B cell (primary cell): Measurements from ENCODE around the gene USH1C. TPM values are rescaled to one million over a fixed set of nuclear protein-coding genes. Genes with fewer than 3 reads are reported as not detected.

Source experiments
- ATAC-seq: fragments of 200-7000 bp; cut with Tn5 transposase; one replicate; pipeline ENCODE4 v1.10.0; 2021; ENCODE audit warnings: low read depth, mild to moderate bottlenecking, moderate number of reproducible peaks, moderate library complexity
- CTCF ChIA-PET: fragments of 350-600 bp; sonication (Branson Sonifier 250); formaldehyde crosslinking; loops from one replicate; lab custom pipeline; 2021; ENCODE audit warnings: antibody characterized with exemption, inconsistent platforms; lab: Charles Lee
- POLR2A ChIA-PET: fragments of 350-600 bp; sonication (Branson Sonifier 250); formaldehyde crosslinking; loops from one replicate; lab custom pipeline; 2021; ENCODE audit warnings: antibody characterized with exemption; lab: Charles Lee
- DNase-seq: peaks from one replicate; pipeline ENCODE4 v3.0.0; 2013
- H2AFZ ChIP-seq: 2 replicates; pipeline ENCODE4 v1.6.1; 2012; ENCODE audit warnings: mild to moderate bottlenecking, low read depth, low read length; ENCODE audit not compliant: insufficient read depth, poor library complexity, severe bottlenecking
- H3K27ac ChIP-seq, 2 donors: 1 replicate in 1 of 2; 2 replicates in 1 of 2; pipeline ENCODE4 v1.5.1; 2012 to 2013; ENCODE audit warnings: low read length in 2 of 2, mild to moderate bottlenecking in 2 of 2, moderate library complexity in 1 of 2
- H3K27me3 ChIP-seq, 4 experiments: fragments of 200-600 bp in 1 of 4; sonication (generic) in 1 of 4; replicated peaks in 1 of 4; 1 replicate in 2 of 4; 2 replicates in 2 of 4; pipeline versions ENCODE4 v1.6.1 to v1.7.0; 2013 to 2016; ENCODE audit warnings: low read length in 3 of 4, mild to moderate bottlenecking in 2 of 4, mixed read lengths in 1 of 4, moderate library complexity in 1 of 4; ENCODE audit not compliant: insufficient read depth in 4 of 4, control insufficient read depth in 3 of 4; ENCODE audit errors: control extremely low read depth in 1 of 4
- H3K36me3 ChIP-seq, 2 experiments: replicated peaks in 1 of 2; 1 replicate in 1 of 2; 2 replicates in 1 of 2; pipeline versions ENCODE4 v1.6.1 to v1.7.1; 2013; ENCODE audit warnings: low read length in 1 of 2; ENCODE audit not compliant: insufficient read depth in 2 of 2, control insufficient read depth in 1 of 2; ENCODE audit errors: control extremely low read depth in 1 of 2, extremely low read depth in 1 of 2
- H3K4me1 ChIP-seq, 2 donors: fragments of 200-600 bp in 1 of 2; sonication (generic) in 1 of 2; 1 replicate in 1 of 2; 2 replicates in 1 of 2; pipeline versions ENCODE4 v1.5.1 to v1.6.1; 2013 to 2017; ENCODE audit warnings: low read length in 2 of 2; ENCODE audit not compliant: control insufficient read depth in 2 of 2, insufficient read depth in 2 of 2
- H3K4me2 ChIP-seq: replicated peaks from 2 replicates; pipeline ENCODE3; 2012; ENCODE audit warnings: mild to moderate bottlenecking, low read depth, low read length; ENCODE audit not compliant: poor library complexity, severe bottlenecking
- H3K4me3 ChIP-seq, 5 experiments: fragments of 200-600 bp in 1 of 5; sonication (generic) in 1 of 5; 1 replicate in 3 of 5; 2 replicates in 2 of 5; pipeline versions ENCODE4 v1.5.1 to v1.7.0; 2011 to 2016; ENCODE audit warnings: low read length in 4 of 5, mild to moderate bottlenecking in 4 of 5, low read depth in 2 of 5, control low read depth in 1 of 5, moderate library complexity in 1 of 5; ENCODE audit not compliant: insufficient read depth in 1 of 5; ENCODE audit errors: control extremely low read depth in 1 of 5, extremely low read depth in 1 of 5
- H3K79me2 ChIP-seq: fragments of 200-600 bp; sonication (generic); one replicate; pipeline ENCODE4 v1.6.0; 2016; ENCODE audit warnings: low read length; ENCODE audit not compliant: control insufficient read depth, insufficient read depth
- H3K9ac ChIP-seq: fragments of 200-600 bp; sonication (generic); 2 replicates; pipeline ENCODE4 v1.6.1; 2017; ENCODE audit warnings: mild to moderate bottlenecking, low read length, moderate library complexity
- H3K9me3 ChIP-seq, 3 donors: one replicate each; pipeline versions ENCODE4 v1.6.1 to v1.7.1; 2013; ENCODE audit warnings: low read length in 2 of 3; ENCODE audit not compliant: control insufficient read depth in 2 of 3, insufficient read depth in 1 of 3; ENCODE audit errors: control extremely low read depth in 1 of 3
- H4K20me1 ChIP-seq: 2 replicates; pipeline ENCODE4 v1.6.0; 2012; ENCODE audit warnings: mild to moderate bottlenecking, low read length; ENCODE audit not compliant: insufficient read depth, control insufficient read depth, poor library complexity, severe bottlenecking
- H3K27ac Mint-ChIP-seq: one replicate; pipeline ENCODE4 v1.8.0; 2021; ENCODE audit warnings: mixed read lengths
- H3K27me3 Mint-ChIP-seq: one replicate; pipeline ENCODE4 v1.8.0; 2021; ENCODE audit warnings: mixed read lengths
- H3K4me1 Mint-ChIP-seq: one replicate; pipeline ENCODE4 v1.8.0; 2021; ENCODE audit warnings: mixed read lengths
- H3K4me3 Mint-ChIP-seq: one replicate; pipeline ENCODE4 v1.8.0; 2021; ENCODE audit warnings: mixed read lengths
- H3K9me3 Mint-ChIP-seq: one replicate; pipeline ENCODE4 v1.8.0; 2022; ENCODE audit warnings: mixed read lengths; ENCODE audit not compliant: insufficient read depth
- CTCF ChIP-seq: fragments of 200-600 bp; IDR thresholded peaks from one replicate; pipeline ENCODE4 v1.8.0; 2022; ENCODE audit warnings: antibody characterized with exemption, mild to moderate bottlenecking
- EZH2 ChIP-seq: IDR thresholded peaks from 2 replicates; pipeline ENCODE4 v1.6.1; 2012; ENCODE audit warnings: borderline replicate concordance, low read depth, mild to moderate bottlenecking, moderate library complexity, low read length; ENCODE audit not compliant: insufficient read depth, poor library complexity, severe bottlenecking
- WGBS: methylation state at CpG from one replicate; pipeline ENCODE4 v1.1.5; 2013; ENCODE audit warnings: missing lambda C conversion rate; ENCODE audit not compliant: insufficient coverage; 5-methylcytosine and 5-hydroxymethylcytosine counted together
- intact Hi-C: fragments of 100-400 bp; cut with micrococcal nuclease; formaldehyde crosslinking; loops from one replicate; pipeline ENCODE4 v1.10.0; 2022
- polyA minus RNA-seq: library from RNA; depleted of rRNA, polyadenylated mRNA; stranded (reverse); fragments of >200 nt; gene quantifications from 2 replicates; pipeline ENCODE4 v1.2.3, GENCODE V29; 2012
- polyA plus RNA-seq: library from polyadenylated mRNA; depleted of rRNA; stranded (reverse); fragments of >200 nt; gene quantifications from 2 replicates; pipeline ENCODE4 v1.2.3, GENCODE V29; 2012
- total RNA-seq, 2 donors: library from RNA; stranded (reverse); fragments of 120-200 nt in 1 of 2; gene quantifications; 1 replicate in 1 of 2; 2 replicates in 1 of 2; pipeline versions ENCODE4 v1.2.3 to v1.2.4, GENCODE V29; 2013 to 2022

Gene USH1C
- not detected in 2 replicates for total RNA-seq
- 0.07 TPM for total RNA-seq (2013)
- not detected in 2 replicates for polyA plus RNA-seq
- polyA minus RNA-seq = not detected in 2 replicates

DNA sequence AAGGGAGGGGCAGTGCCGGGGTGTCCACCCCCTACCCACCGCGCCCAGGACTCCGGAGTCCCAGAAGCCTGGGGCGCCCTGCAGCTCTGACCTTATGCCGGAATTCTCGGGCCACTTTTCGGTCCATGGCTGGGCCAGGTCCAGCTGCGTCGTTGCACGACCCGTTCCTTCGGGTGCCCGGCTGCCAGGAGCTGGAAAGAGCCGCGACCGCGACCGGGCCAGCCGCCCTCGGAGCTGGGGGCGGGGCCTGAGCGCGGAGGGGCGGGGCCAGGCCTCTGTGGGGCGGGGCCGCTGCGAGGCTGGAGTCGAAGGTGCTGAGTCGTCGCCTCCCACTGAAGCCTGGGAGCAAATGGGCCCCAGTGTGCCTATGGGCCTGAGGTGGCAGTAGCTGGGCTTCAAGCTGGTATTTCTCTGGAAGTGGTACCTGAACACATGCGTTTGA lies at the start of gene USH1C:
USH1C (minus strand) TSS at position 236 of the 442 bp plus-strand sequence; CDS start at position 127, 109 bp downstream.
- no peaks in the 10 kb centered on the region for H4K20me1 ChIP-seq
- no peak within 1 kb of the TSS for H3K9ac ChIP-seq
- no peak within 1 kb of the TSS for H3K27ac ChIP-seq
- intact Hi-C loops = no loop called here
- peaks cover 0 to 30% (median 2%) of the 10 kb centered on the region in 4 experiments for H3K27me3 ChIP-seq
- ChIA-PET POLR2A (no interaction called here), CTCF (no interaction called here)
- H3K4me2 ChIP-seq = peak within 1 kb of the TSS; percentile 15
- WGBS = 20% methylated on average over 32 of the region's 32 CpGs
- Mint-ChIP-seq H3K4me3 (no peak within 1 kb of the TSS), H3K9me3 (no peaks in the 10 kb centered on the region), H3K27ac (no peak within 1 kb of the TSS), H3K27me3 (peaks cover 64% of the 10 kb centered on the region), H3K4me1 (no peaks in the 10 kb centered on the region)
- ATAC-seq = no peak
- no peaks in the 10 kb centered on the region for H3K79me2 ChIP-seq
- no peak for DNase-seq
- H3K9me3 ChIP-seq = no peaks in the 10 kb centered on the region
- no peak within 1 kb of the TSS for H3K4me3 ChIP-seq
- peak within 1 kb of the TSS; percentile 22 for H2AFZ ChIP-seq
- H3K36me3 ChIP-seq = no peaks in the 10 kb centered on the region
- H3K4me1 ChIP-seq = peaks cover 0 to 3% of the 10 kb centered on the region in 2 donors
- TF ChIP-seq EZH2 (no peak), CTCF (no peak)

GRCh38 chr11:17593466-17594245 lies 49.4 kb upstream of the USH1C start:
- no peak for ATAC-seq
- no peak for DNase-seq
- Histone ChIP-seq H3K27ac (no peak overlapping the region), H3K27me3 (no peaks in the 10 kb centered on the region), H3K79me2 (no peaks in the 10 kb centered on the region), H2AFZ (no peak overlapping the region), H3K4me1 (no peaks in the 10 kb centered on the region), H3K36me3 (no peaks in the 10 kb centered on the region), H3K4me2 (no peak overlapping the region), H3K9ac (no peak overlapping the region), H3K9me3 (peaks cover 0 to 14% (median 0%) of the 10 kb centered on the region in 3 donors), H4K20me1 (no peaks in the 10 kb centered on the region), H3K4me3 (no peak overlapping the region)
- Mint-ChIP-seq H3K9me3 (peaks cover 5% of the 10 kb centered on the region), H3K27ac (no peak overlapping the region), H3K27me3 (peaks cover 5% of the 10 kb centered on the region), H3K4me3 (no peak overlapping the region), H3K4me1 (no peaks in the 10 kb centered on the region)
- intact Hi-C loops = no loop called here
- POLR2A ChIA-PET = no interaction called here
- WGBS = 77% methylated on average over 7 of the region's 9 CpGs
- TF ChIP-seq CTCF (no peak), EZH2 (no peak)
- CTCF ChIA-PET = interaction anchor here (1.4 kb wide), 1 partner anchor 9 kb away, joined by 4 read pairs; no protein-coding TSS in a partner anchor
